Lung (tissue), 12 donors: ENCODE data around the gene SPATA19. TPM values are rescaled to one million over a fixed set of nuclear protein-coding genes. Genes with fewer than 3 reads are reported as not detected.

ENCODE experiments used
- ATAC-seq: fragments of 200-7000 bp; cut with Tn5 transposase; one replicate; pipeline ENCODE4 v1.9.1; 2020; ENCODE audit warnings: moderate number of reproducible peaks; ENCODE audit not compliant: insufficient read depth, low FRiP score
- DNase-seq, 3 donors: peaks; one replicate each; pipeline ENCODE4 v3.0.0-alpha.2; 2013 to 2017
- H3K27ac ChIP-seq, 2 donors: one replicate each; pipeline ENCODE4 v1.5.1; 2013; ENCODE audit warnings: mild to moderate bottlenecking in 2 of 2, moderate library complexity in 2 of 2, control low read depth in 1 of 2, inconsistent platforms in 1 of 2, low read depth in 1 of 2, low read length in 1 of 2
- H3K27me3 ChIP-seq, 3 donors: one replicate each; pipeline ENCODE4 v1.5.1; 2013; ENCODE audit warnings: low read length in 2 of 3; ENCODE audit not compliant: control insufficient read depth in 3 of 3, insufficient read depth in 3 of 3
- H3K36me3 ChIP-seq, 4 donors: one replicate each; pipeline ENCODE4 v1.5.1; 2013; ENCODE audit warnings: low read length in 4 of 4, mild to moderate bottlenecking in 1 of 4, moderate library complexity in 1 of 4; ENCODE audit not compliant: control insufficient read depth in 4 of 4, insufficient read depth in 4 of 4
- H3K4me1 ChIP-seq, 5 donors: one replicate each; pipeline ENCODE4 v1.5.1; 2013; ENCODE audit warnings: low read length in 5 of 5, mild to moderate bottlenecking in 2 of 5, moderate library complexity in 1 of 5; ENCODE audit not compliant: control insufficient read depth in 5 of 5, insufficient read depth in 5 of 5
- H3K4me3 ChIP-seq: one replicate; pipeline ENCODE4 v1.5.1; 2013; ENCODE audit warnings: mild to moderate bottlenecking, control low read depth, moderate library complexity
- H3K9ac ChIP-seq, 2 donors: one replicate each; pipeline ENCODE4 v1.5.1; 2013; ENCODE audit warnings: low read length in 2 of 2, control low read depth in 1 of 2; ENCODE audit not compliant: insufficient read depth in 1 of 2
- H3K9me3 ChIP-seq, 4 donors: one replicate each; pipeline ENCODE4 v1.5.1; 2013; ENCODE audit warnings: low read length in 3 of 4, mild to moderate bottlenecking in 1 of 4, moderate library complexity in 1 of 4; ENCODE audit not compliant: control insufficient read depth in 4 of 4, insufficient read depth in 3 of 4
- CTCF ChIP-seq: IDR thresholded peaks from 2 replicates; pipeline ENCODE4 v1.5.1; 2012; ENCODE audit warnings: mild to moderate bottlenecking; ENCODE audit errors: control extremely low read depth, extremely low read depth
- WGBS, 2 donors: extraction: QIAGEN DNeasy Blood & Tissue Kit; methylation state at CpG; one replicate each; pipeline ENCODE4 v1.1.7; 2013; 5-methylcytosine and 5-hydroxymethylcytosine counted together
- polyA plus RNA-seq, 2 donors: library from polyadenylated mRNA; stranded (reverse); fragments of 200-250 nt; gene quantifications; one replicate each; pipeline ENCODE4 v1.2.1, GENCODE V29; 2013
- total RNA-seq, 2 donors: library from RNA; depleted of rRNA in 1 of 2; stranded (reverse); fragments of >200 nt in 1 of 2; gene quantifications; one replicate each; pipeline ENCODE4 v1.2.1, GENCODE V29; 2014 to 2021
- donor health status: control.
- donor health status: control.
- donor health status: Bipolar disorder and iron deficiency.
- donor health status: healthy.
- donor health status: DM: yes; HTN: yes; CAD: no.

Gene SPATA19
- total and polyA plus RNA-seq, 4 donors = not detected

GRCh38 chr11:133832096-133832990 is 13.0 kb downstream of the SPATA19 start:
- Histone ChIP-seq H3K4me3 (no peak overlapping the region), H3K4me1 (no peaks in the 10 kb centered on the region), H3K27ac (no peak overlapping the region), H3K36me3 (no peaks in the 10 kb centered on the region), H3K9me3 (peaks cover 0 to under 1% (median 0%) of the 10 kb centered on the region in 4 donors), H3K27me3 (peaks cover 0 to 19% (median 8%) of the 10 kb centered on the region in 3 donors), H3K9ac (no peak overlapping the region)
- WGBS, 2 donors = 86 to 89% methylated on average over 53 of the region's 53 CpGs
- ATAC-seq (no peak), DNase-seq (no peak)
- TF ChIP-seq CTCF = no peak

- Histone ChIP-seq H3K4me1 (no peaks in the 10 kb centered on the region), H3K4me3 (no peak overlapping the region), H3K9ac (no peak overlapping the region), H3K36me3 (no peaks in the 10 kb centered on the region), H3K9me3 (no peaks in the 10 kb centered on the region), H3K27ac (no peak overlapping the region), H3K27me3 (peaks cover 0 to 22% (median 8%) of the 10 kb centered on the region in 3 donors)
- no peak for DNase-seq
- ATAC-seq = no peak
- 80 to 81% methylated on average over 8 of the region's 8 CpGs for WGBS, 2 donors
- no peak for TF ChIP-seq CTCF
Observed at GRCh38 chr11:133830931-133831907, 14.1 kb downstream of the SPATA19 start.

GRCh38 chr11:133829566-133829965 is 15.7 kb downstream of the SPATA19 start:
- TF ChIP-seq CTCF = no peak
- Histone ChIP-seq H3K4me3 (no peak overlapping the region), H3K4me1 (no peaks in the 10 kb centered on the region), H3K27ac (no peak overlapping the region), H3K27me3 (peaks cover 0 to 27% (median 8%) of the 10 kb centered on the region in 3 donors), H3K9ac (no peak overlapping the region), H3K36me3 (no peaks in the 10 kb centered on the region), H3K9me3 (no peaks in the 10 kb centered on the region)
- ATAC-seq (no peak), DNase-seq (no peak)
- 74 to 85% methylated on average over 2 of the region's 2 CpGs for WGBS, 2 donors
